Gastroesophageal sphincter (tissue), 4 donors: Measurements from ENCODE around the gene GBE1. TPM values are rescaled to one million over a fixed set of nuclear protein-coding genes. Genes with fewer than 3 reads are reported as not detected.

Experiments used
- ATAC-seq: fragments of 150-250 bp; one replicate; pipeline ENCODE4 v1.9.1; 2016; ENCODE audit warnings: mild to moderate bottlenecking, moderate library complexity
- H3K27ac ChIP-seq, 4 donors: fragments of 200-600 bp; sonication (generic) in 3 of 4; 1 replicate in 3 of 4; 2 replicates in 1 of 4; pipeline ENCODE4 v1.5.1; 2016 to 2019
- H3K27me3 ChIP-seq: fragments of 200-600 bp; sonication (generic); one replicate; pipeline ENCODE4 v1.5.1; 2019
- H3K36me3 ChIP-seq, 2 donors: fragments of 200-600 bp; sonication (generic); one replicate each; pipeline ENCODE4 v1.5.1; 2019; ENCODE audit warnings: control low read depth in 1 of 2
- H3K4me1 ChIP-seq, 3 donors: fragments of 200-600 bp; sonication (generic); 1 replicate in 2 of 3; 2 replicates in 1 of 3; pipeline ENCODE4 v1.5.1; 2016 to 2019; ENCODE audit warnings: control low read depth in 2 of 3
- H3K4me3 ChIP-seq, 2 donors: fragments of 200-600 bp; sonication (generic); one replicate each; pipeline ENCODE4 v1.5.1; 2019; ENCODE audit warnings: mild to moderate bottlenecking in 1 of 2, moderate library complexity in 1 of 2
- H3K9me3 ChIP-seq, 3 donors: fragments of 200-600 bp; sonication (generic); one replicate each; pipeline ENCODE4 v1.5.1; 2017 to 2019; ENCODE audit warnings: control low read depth in 2 of 3
- CTCF ChIP-seq, 4 experiments: fragments of 200-600 bp in 2 of 4; fragments of 450-650 bp in 2 of 4; sonication (generic) in 1 of 4; IDR thresholded peaks; one replicate each; pipeline ENCODE4 v1.5.1; 2017 to 2019; ENCODE audit warnings: antibody characterized with exemption in 4 of 4, mild to moderate bottlenecking in 2 of 4, moderate library complexity in 2 of 4
- EP300 ChIP-seq: sonication (generic); formaldehyde crosslinking; IDR thresholded peaks from one replicate; pipeline ENCODE4 v1.6.1; 2017; ENCODE audit warnings: antibody characterized with exemption, mild to moderate bottlenecking
- POLR2A ChIP-seq, 2 donors: fragments of 450-650 bp; IDR thresholded peaks; one replicate each; pipeline ENCODE4 v1.6.1; 2017; ENCODE audit warnings: antibody characterized with exemption in 2 of 2, mild to moderate bottlenecking in 2 of 2, moderate library complexity in 1 of 2
- POLR2AphosphoS5 ChIP-seq: sonication (generic); formaldehyde crosslinking; IDR thresholded peaks from one replicate; pipeline ENCODE4 v1.6.1; 2017; ENCODE audit warnings: antibody characterized with exemption
- WGBS, 2 donors: methylation state at CpG; one replicate each; pipeline ENCODE4 v1.1.5; 2018; ENCODE audit warnings: low coverage in 1 of 2; 5-methylcytosine and 5-hydroxymethylcytosine counted together
- total RNA-seq, 4 donors: library from RNA; depleted of rRNA; stranded (reverse); fragments of >200 nt; gene quantifications; one replicate each; pipeline ENCODE4 v1.1.0, GENCODE V29; 2016

Gene GBE1
- total RNA-seq, 4 donors from 2014 or later, result 23.3 to 59.4 (median 27.2) TPM

GRCh38 chr3:81490541-81491288 is 270.7 kb downstream of the GBE1 start:
- H3K27ac ChIP-seq, result no peak overlapping the region
- peak; percentile 47 for ATAC-seq
- WGBS, 2 donors, result 50 to 51% methylated on average over 5 to 6 of the region's 7 CpGs

GRCh38 chr3:81485444-81485865 is 276.0 kb downstream of the GBE1 start:
- H3K27me3 ChIP-seq, result no peaks in the 10 kb centered on the region
- ATAC-seq, result peak; percentile 60
- peak overlapping the region; percentile 28 to 70 (median 51) for H3K27ac ChIP-seq
- H3K9me3 ChIP-seq, result no peaks in the 10 kb centered on the region
- H3K36me3 ChIP-seq, result no peaks in the 10 kb centered on the region
- peaks cover 0 to 20% (median 13%) of the 10 kb centered on the region in 3 donors for H3K4me1 ChIP-seq
- 18 to 45% methylated on average over 5 of the region's 5 CpGs for WGBS, 2 donors
- no peak overlapping the region for H3K4me3 ChIP-seq
- TF ChIP-seq POLR2AphosphoS5 (peak; percentile 32), EP300 (no peak)

More at GRCh38 chr3:81490541-81491288, 270.7 kb downstream of the GBE1 start:
- Histone ChIP-seq H3K27me3 (no peaks in the 10 kb centered on the region), H3K9me3 (no peaks in the 10 kb centered on the region), H3K4me3 (no peak overlapping the region), H3K36me3 (no peaks in the 10 kb centered on the region), H3K4me1 (peaks cover 0 to 23% (median 2%) of the 10 kb centered on the region in 3 donors)
- no peak for TF ChIP-seq POLR2AphosphoS5
- TF ChIP-seq CTCF (IDR thresholded peaks at IDR 0.05), result peak; percentile 43 to 67 (median 64)

- peak overlapping the region; percentile 28 to 70 (median 51) for H3K27ac ChIP-seq
- no peaks in the 10 kb centered on the region for H3K9me3 ChIP-seq
- no peaks in the 10 kb centered on the region for H3K36me3 ChIP-seq
- no peak overlapping the region for H3K4me3 ChIP-seq
- no peak for TF ChIP-seq POLR2A (IDR thresholded peaks at IDR 0.05)
- no peak for TF ChIP-seq CTCF (IDR thresholded peaks at IDR 0.05)
- no peak for TF ChIP-seq POLR2AphosphoS5
- TF ChIP-seq EP300, result no peak
- 29 to 50% methylated on average over 5 of the region's 5 CpGs for WGBS, 2 donors
- peaks cover 0 to 20% (median 13%) of the 10 kb centered on the region in 3 donors for H3K4me1 ChIP-seq
- H3K27me3 ChIP-seq, result no peaks in the 10 kb centered on the region
- ATAC-seq, result no peak
Measured at GRCh38 chr3:81484520-81484919, 276.9 kb downstream of the GBE1 start.

GRCh38 chr3:81483046-81483445 is 278.4 kb downstream of the GBE1 start:
- Histone ChIP-seq H3K27me3 (no peaks in the 10 kb centered on the region), H3K4me1 (peaks cover 0 to 24% (median 13%) of the 10 kb centered on the region in 3 donors), H3K36me3 (no peaks in the 10 kb centered on the region), H3K27ac (no peak overlapping the region), H3K4me3 (no peak overlapping the region), H3K9me3 (no peaks in the 10 kb centered on the region)
- ATAC-seq, result no peak
- 90 to 91% methylated on average over 3 of the region's 3 CpGs for WGBS, 2 donors
- TF ChIP-seq EP300 (no peak), POLR2A (IDR thresholded peaks at IDR 0.05) (no peak), CTCF (IDR thresholded peaks at IDR 0.05) (no peak), POLR2AphosphoS5 (no peak)

- Histone ChIP-seq H3K27ac (no peak overlapping the region), H3K9me3 (no peaks in the 10 kb centered on the region), H3K4me1 (peaks cover 0 to 4% (median 0%) of the 10 kb centered on the region in 3 donors), H3K27me3 (no peaks in the 10 kb centered on the region), H3K4me3 (no peak overlapping the region), H3K36me3 (no peaks in the 10 kb centered on the region)
- ATAC-seq, result no peak
- no peak for TF ChIP-seq CTCF (IDR thresholded peaks at IDR 0.05)
- no peak for TF ChIP-seq POLR2AphosphoS5
- no peak for TF ChIP-seq EP300
- 92 to 95% methylated on average over 2 of the region's 2 CpGs for WGBS, 2 donors
Measured at GRCh38 chr3:81477740-81478139, 283.7 kb downstream of the GBE1 start.
